Camera-type eye (tissue), 1 donor: Measurements from ENCODE around the gene C1QTNF2. TPM values are rescaled to one million over a fixed set of nuclear protein-coding genes. Genes with fewer than 3 reads are reported as not detected.

ENCODE experiments used
- total RNA-seq: library from RNA; depleted of rRNA; stranded (reverse); fragments of >200 nt; gene quantifications from one replicate; pipeline ENCODE4 v1.2.3, GENCODE V29; 2014

Gene C1QTNF2, protein sequence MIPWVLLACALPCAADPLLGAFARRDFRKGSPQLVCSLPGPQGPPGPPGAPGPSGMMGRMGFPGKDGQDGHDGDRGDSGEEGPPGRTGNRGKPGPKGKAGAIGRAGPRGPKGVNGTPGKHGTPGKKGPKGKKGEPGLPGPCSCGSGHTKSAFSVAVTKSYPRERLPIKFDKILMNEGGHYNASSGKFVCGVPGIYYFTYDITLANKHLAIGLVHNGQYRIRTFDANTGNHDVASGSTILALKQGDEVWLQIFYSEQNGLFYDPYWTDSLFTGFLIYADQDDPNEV
- 16.9 TPM for total RNA-seq

DNA sequence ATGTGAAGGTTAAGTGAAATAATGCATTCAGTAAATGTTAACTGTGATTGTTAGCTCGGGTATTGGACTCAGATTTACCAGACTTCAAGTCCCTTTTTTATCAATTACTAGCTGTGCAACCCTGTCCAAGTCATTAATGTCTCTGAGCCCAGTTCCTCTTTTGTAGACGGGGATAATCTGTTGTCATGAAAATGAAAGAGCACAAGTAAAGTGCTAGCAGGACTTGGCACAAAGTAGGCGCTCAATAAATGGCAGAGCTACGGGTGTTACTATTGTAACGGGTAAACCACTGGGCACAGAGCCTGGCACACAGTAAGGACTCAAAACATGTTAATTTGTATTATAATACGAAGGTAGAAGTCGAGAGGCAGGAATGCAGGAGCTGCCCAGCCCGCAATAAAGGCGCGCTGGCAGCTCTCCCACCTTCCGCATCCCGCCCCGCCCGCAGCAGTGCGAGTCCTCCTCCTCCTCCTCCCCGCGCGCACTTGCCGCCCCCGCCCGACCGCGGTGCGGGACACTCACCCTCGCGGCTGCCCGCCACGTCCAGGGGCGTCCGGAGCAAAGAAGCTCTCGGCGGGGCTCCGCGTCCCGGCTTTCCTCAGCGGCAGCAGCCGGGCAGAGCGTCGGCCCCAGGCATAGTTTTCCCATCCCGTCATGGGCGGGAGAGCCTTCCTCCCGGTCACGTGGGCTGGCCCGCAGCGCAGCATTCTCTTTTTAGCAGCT lies at the start of gene C1QTNF2:
Gene C1QTNF2 (minus strand): TSS at position 637 of the 723 bp plus-strand sequence. CDS start 15,615 bp downstream, outside the sequence.

GRCh38 chr5:160418561-160419457 lies 48.4 kb upstream of the C1QTNF2 start, which contains the start of gene SLU7:
Gene SLU7, minus strand, starts transcription at chr5:160419081. Its CDS starts 3,787 bp downstream, at chr5:160415294.

GRCh38 chr5:160399402-160400353 lies 29.3 kb upstream of the C1QTNF2 start, which contains the start of gene FAM200C:
Gene FAM200C, minus strand, starts transcription at chr5:160400054. Its CDS starts 4,564 bp downstream, at chr5:160395490.

DNA sequence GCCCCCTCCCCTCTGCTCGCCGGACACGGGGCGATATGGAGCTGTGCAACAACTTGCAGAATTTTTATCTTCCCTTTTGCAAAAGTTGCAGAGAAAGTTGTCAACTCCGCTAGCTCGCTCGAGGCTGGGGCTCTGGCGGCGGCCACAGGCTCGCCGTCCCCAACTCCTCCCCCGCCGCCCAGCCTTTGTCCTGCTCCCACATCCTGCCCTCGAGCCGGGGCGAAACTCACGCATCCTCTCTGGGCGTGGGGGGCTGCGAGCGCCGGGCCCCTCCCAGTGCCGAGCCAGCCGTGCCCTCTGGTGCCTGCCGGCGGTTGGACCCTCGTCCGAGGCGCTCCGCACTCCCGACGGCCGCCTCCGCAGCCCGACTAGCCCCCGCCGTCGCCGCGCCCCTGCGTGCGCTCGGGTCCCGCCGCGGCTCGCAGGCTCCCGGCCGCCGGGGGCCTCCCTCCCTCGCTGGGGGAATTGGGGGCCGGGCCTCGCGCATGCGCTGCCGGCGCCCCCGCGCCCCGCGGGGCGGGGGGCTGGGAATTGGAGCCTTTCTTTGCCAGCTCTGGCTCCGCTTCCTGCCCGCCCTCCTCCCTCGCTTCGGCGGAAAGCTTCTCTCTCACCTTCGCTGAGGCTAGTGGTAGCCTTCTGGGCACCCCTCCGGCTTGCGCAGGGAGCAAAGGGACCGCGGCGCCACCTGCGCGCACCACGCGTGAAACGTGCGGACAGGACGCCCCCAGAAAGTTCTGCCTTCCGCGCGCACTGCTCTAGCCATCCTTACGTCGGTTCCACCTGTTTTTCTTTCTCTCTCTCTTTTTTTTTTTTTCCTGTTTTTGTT lies 58.1 kb downstream of the C1QTNF2 start, which contains the start of gene CCNJL:
Gene CCNJL (minus strand): TSS at position 431 of the 826 bp plus-strand sequence. CDS start 641 bp downstream, outside the sequence.

Other genes with a start within 250 kb of the C1QTNF2 start
- gene FABP6, start 141.1 kb downstream of the C1QTNF2 start, total RNA-seq = not detected
- 10.8 TPM for gene CCNJL, start 58.1 kb downstream of the C1QTNF2 start, total RNA-seq
- 25.1 TPM for gene FAM200C, start 29.4 kb upstream of the C1QTNF2 start, total RNA-seq
- gene SLU7, start 48.5 kb upstream of the C1QTNF2 start, total RNA-seq = 71.6 TPM
- gene PTTG1, start 51.2 kb upstream of the C1QTNF2 start, total RNA-seq = 23.8 TPM